K562 (cell line): Measurements from ENCODE around the gene TPI1. TPM values are rescaled to one million over a fixed set of nuclear protein-coding genes. Genes with fewer than 3 reads are reported as not detected.

Experiments
- BACH1 ChIP-seq: fragments of 200-800 bp; sonication (Bioruptor generic); IDR thresholded peaks from 2 replicates; pipeline ENCODE4 v1.6.1; 2016; ENCODE audit warnings: missing genetic modification characterization, missing compliant biosample characterization
- BRD9 ChIP-seq: fragments of 450-650 bp; IDR thresholded peaks from 2 replicates; pipeline ENCODE4 v1.6.1; 2018; ENCODE audit warnings: low read depth; ENCODE audit not compliant: partially characterized antibody
- CHCHD3 ChIP-seq: fragments of 250-450 bp; sonication (Bioruptor Pico); IDR thresholded peaks from 2 replicates; pipeline ENCODE4 v2.1.2; 2022; ENCODE audit warnings: mild to moderate bottlenecking
- CXXC5 ChIP-seq: fragments of 250-450 bp; sonication (Bioruptor Pico); IDR thresholded peaks from 2 replicates; pipeline ENCODE4 v1.8.0; 2022; ENCODE audit warnings: inconsistent platforms, mild to moderate bottlenecking, moderate library complexity
- DACH1 ChIP-seq: fragments of 450-650 bp; IDR thresholded peaks from 2 replicates; pipeline ENCODE4 v1.6.1; 2018; ENCODE audit not compliant: partially characterized antibody
- NFIC ChIP-seq: fragments of 450-650 bp; IDR thresholded peaks from 2 replicates; pipeline ENCODE4 v1.6.1; 2017; ENCODE audit warnings: mild to moderate bottlenecking, inconsistent platforms
- SMARCB1 ChIP-seq: IDR thresholded peaks from 2 replicates; pipeline ENCODE4 v1.6.1; 2011; ENCODE audit warnings: improper control_type of control experiment, low read depth; ENCODE audit not compliant: insufficient read length
- SNIP1 ChIP-seq: fragments of 450-650 bp; IDR thresholded peaks from 2 replicates; pipeline ENCODE4 v1.7.1; 2017; ENCODE audit warnings: low read depth, mild to moderate bottlenecking
- SP2 ChIP-seq: IDR thresholded peaks from 2 replicates; pipeline ENCODE4 v1.6.1; 2011; ENCODE audit warnings: mild to moderate bottlenecking, low read depth, low read length, moderate library complexity; ENCODE audit not compliant: poor library complexity, severe bottlenecking; ENCODE audit errors: extremely low read depth
- ZFX ChIP-seq: sonication (generic); formaldehyde crosslinking; IDR thresholded peaks from 2 replicates; pipeline ENCODE4 v1.8.0; 2022; ENCODE audit warnings: mild to moderate bottlenecking, missing genetic modification reagents, moderate library complexity
- ZNF133 ChIP-seq: fragments of 250-450 bp; sonication (Bioruptor Pico); IDR thresholded peaks from 2 replicates; pipeline ENCODE4 v1.4.0; 2020; ENCODE audit warnings: mild to moderate bottlenecking
- ZNF282 ChIP-seq: sonication (generic); formaldehyde crosslinking; IDR thresholded peaks from 2 replicates; pipeline ENCODE4 v1.8.1; 2023; ENCODE audit warnings: missing genetic modification reagents
- ZNF589 ChIP-seq: fragments of 200-800 bp; sonication (Bioruptor generic); IDR thresholded peaks from 2 replicates; pipeline ENCODE4 v1.6.1; 2016; ENCODE audit warnings: low read depth, missing genetic modification characterization, missing compliant biosample characterization
- polyA plus RNA-seq, 8 experiments: library from polyadenylated mRNA; depleted of rRNA in 4 of 8; stranded (reverse) in 5 of 8; unstranded in 3 of 8; fragments of >200 nt; fragmentation: Nextera tagmentation in 2 of 8; fragmentation: Illumina TruSeq in 1 of 8; extraction: Ambion mirVana in 2 of 8; extraction: Trizol in 1 of 8; gene quantifications; 2 replicates each; pipeline versions ENCODE4 v1.2.1 to v1.2.3, GENCODE V29; 2011 to 2014; ENCODE audit warnings: inconsistent platforms in 1 of 8, missing spikeins in 1 of 8
- total RNA-seq, 7 experiments: library from RNA; depleted of rRNA in 6 of 7; stranded (reverse); fragments of >200 nt in 6 of 7; fragmentation: Illumina TruSeq in 2 of 7; extraction: Trizol in 2 of 7; gene quantifications; 2 replicates each; pipeline versions ENCODE4 v1.2.1 to v1.2.3, GENCODE V29; 2011 to 2021; ENCODE audit warnings: low replicate concordance in 1 of 7
- TF ChIP-seq, protein P1 (sequence below): fragments of 250-450 bp; sonication (Bioruptor Pico); IDR thresholded peaks from 2 replicates; pipeline ENCODE4 v1.9.0; 2021; ENCODE audit warnings: mild to moderate bottlenecking, inconsistent platforms

The TPI1 gene
- total and polyA plus RNA-seq, 9 of the 15 experiments (the other 6 are each of a cell fraction or from before 2014, with no cell fraction given) = 662 to 4,971 (median 892) TPM

DNA sequence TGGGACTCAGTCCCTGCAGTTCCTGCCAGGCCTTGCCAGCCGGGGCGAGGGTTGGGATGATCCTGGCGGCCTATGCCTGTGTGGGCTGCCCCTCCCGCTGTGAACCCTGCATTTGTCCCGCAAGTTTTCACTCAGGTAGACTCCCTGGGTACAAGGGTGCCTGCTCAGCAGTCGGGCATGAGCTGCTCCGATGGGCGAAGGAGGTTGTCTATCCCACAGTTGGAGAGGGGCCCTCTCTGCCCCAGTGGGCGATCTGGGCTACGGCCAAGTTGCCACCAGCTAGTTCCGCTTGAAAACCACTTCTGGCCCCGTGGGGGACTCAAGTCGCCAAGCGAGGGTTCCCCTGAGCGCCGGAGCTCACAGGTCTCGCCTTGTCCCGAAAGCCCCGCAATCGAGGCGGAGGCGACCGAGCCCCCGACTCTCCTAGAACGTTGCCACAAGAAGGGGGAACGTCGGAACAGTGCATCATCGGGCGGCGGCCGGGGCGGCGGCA, 365 bp upstream of the TPI1 start (continued):
- TF ChIP-seq SNIP1 (no peak), CXXC5 (CRISPR knock-in tag) (no peak), ZNF133 (CRISPR knock-in tag) (no peak), ZNF282 (no peak), ZFX (CRISPR knock-in tag) (peak; percentile 21; the same call in 1 of the 2 replicates), BACH1 (no peak), DACH1 (no peak), ZNF589 (no peak), SMARCB1 (no peak), NFIC (peak; percentile 48), CHCHD3 (no peak), BRD9 (no peak), SP2 (no peak)
- TF ChIP-seq, protein P1, sequence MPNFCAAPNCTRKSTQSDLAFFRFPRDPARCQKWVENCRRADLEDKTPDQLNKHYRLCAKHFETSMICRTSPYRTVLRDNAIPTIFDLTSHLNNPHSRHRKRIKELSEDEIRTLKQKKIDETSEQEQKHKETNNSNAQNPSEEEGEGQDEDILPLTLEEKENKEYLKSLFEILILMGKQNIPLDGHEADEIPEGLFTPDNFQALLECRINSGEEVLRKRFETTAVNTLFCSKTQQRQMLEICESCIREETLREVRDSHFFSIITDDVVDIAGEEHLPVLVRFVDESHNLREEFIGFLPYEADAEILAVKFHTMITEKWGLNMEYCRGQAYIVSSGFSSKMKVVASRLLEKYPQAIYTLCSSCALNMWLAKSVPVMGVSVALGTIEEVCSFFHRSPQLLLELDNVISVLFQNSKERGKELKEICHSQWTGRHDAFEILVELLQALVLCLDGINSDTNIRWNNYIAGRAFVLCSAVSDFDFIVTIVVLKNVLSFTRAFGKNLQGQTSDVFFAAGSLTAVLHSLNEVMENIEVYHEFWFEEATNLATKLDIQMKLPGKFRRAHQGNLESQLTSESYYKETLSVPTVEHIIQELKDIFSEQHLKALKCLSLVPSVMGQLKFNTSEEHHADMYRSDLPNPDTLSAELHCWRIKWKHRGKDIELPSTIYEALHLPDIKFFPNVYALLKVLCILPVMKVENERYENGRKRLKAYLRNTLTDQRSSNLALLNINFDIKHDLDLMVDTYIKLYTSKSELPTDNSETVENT (CRISPR knock-in tag) = 0 out of 2 replicates have a peak, but pooled peaks have one; percentile 7
- TF ChIP-seq, all 486 proteins: peak for 5
